IMR-90 (cell line): ENCODE measurements around the gene TRAF4. TPM values are rescaled to one million over a fixed set of nuclear protein-coding genes. Genes with fewer than 3 reads are reported as not detected.

Experiments
- ATAC-seq: fragments of 200-7000 bp; cut with Tn5 transposase; 2 replicates; pipeline ENCODE4 v1.9.1; 2020; ENCODE audit warnings: low read depth, mild to moderate bottlenecking, moderate library complexity
- BruUV-seq: library from RNA; stranded (reverse); fragments of 400-500 nt; replicated peaks from 2 replicates; lab custom pipeline; 2021; lab: Mats Ljungman, UMichigan
- CTCF ChIA-PET: fragments of 300-600 bp; formaldehyde crosslinking; extraction: SDS; loops from one replicate; lab custom pipeline; 2021; ENCODE audit warnings: antibody characterized with exemption; lab: Yijun Ruan, JAX
- POLR2A ChIA-PET: fragments of 300-600 bp; sonication (Branson Sonifier 250); formaldehyde crosslinking; loops from one replicate; lab custom pipeline; 2022; ENCODE audit warnings: antibody characterized with exemption; ENCODE audit not compliant: unreplicated experiment; lab: Charles Lee
- DNase-seq: peaks from one replicate; pipeline ENCODE4 v3.0.0; 2013
- H2AFZ ChIP-seq: replicated peaks from 2 replicates; pipeline ENCODE3; 2013; ENCODE audit warnings: low read length, mild to moderate bottlenecking; ENCODE audit not compliant: poor library complexity
- H2AK5ac ChIP-seq: 2 replicates; pipeline ENCODE4 v1.6.1; 2013; ENCODE audit warnings: low read depth, low read length, inconsistent platforms
- H2AK9ac ChIP-seq: replicated peaks from 2 replicates; pipeline ENCODE3; 2013; ENCODE audit warnings: mild to moderate bottlenecking, low read depth, low read length, moderate library complexity; ENCODE audit not compliant: poor library complexity
- H2BK120ac ChIP-seq: 2 replicates; pipeline ENCODE4 v1.6.1; 2013; ENCODE audit warnings: low read depth, low read length, inconsistent platforms
- H2BK15ac ChIP-seq: 3 replicates; pipeline ENCODE4 v1.6.1; 2013; ENCODE audit warnings: low read depth, low read length, inconsistent platforms
- H2BK20ac ChIP-seq: 2 replicates; pipeline ENCODE4 v1.6.1; 2013; ENCODE audit warnings: low read depth, mild to moderate bottlenecking, inconsistent platforms, low read length, moderate library complexity
- H2BK5ac ChIP-seq: 2 replicates; pipeline ENCODE4 v1.6.1; 2013; ENCODE audit warnings: mild to moderate bottlenecking, low read depth, low read length, inconsistent platforms; ENCODE audit not compliant: poor library complexity, severe bottlenecking
- H3K14ac ChIP-seq: replicated peaks from 2 replicates; pipeline ENCODE4 v1.6.1; 2013; ENCODE audit warnings: low read depth, low read length, inconsistent platforms
- H3K18ac ChIP-seq: 2 replicates; pipeline ENCODE4 v1.6.1; 2013; ENCODE audit warnings: low read depth, low read length, control low read depth
- H3K23ac ChIP-seq: 2 replicates; pipeline ENCODE4 v1.6.1; 2013; ENCODE audit warnings: low read depth, low read length, inconsistent platforms
- H3K27ac ChIP-seq: 2 replicates; pipeline ENCODE4 v1.5.1; 2013; ENCODE audit warnings: mild to moderate bottlenecking, control low read depth, low read length; ENCODE audit not compliant: insufficient read depth
- H3K27me3 ChIP-seq: 2 replicates; pipeline ENCODE4 v1.6.1; 2013; ENCODE audit warnings: low read length; ENCODE audit not compliant: control insufficient read depth, insufficient read depth
- H3K36me3 ChIP-seq: 2 replicates; pipeline ENCODE4 v1.6.1; 2013; ENCODE audit warnings: low read length, mixed read lengths; ENCODE audit not compliant: control insufficient read depth, insufficient read depth
- H3K4ac ChIP-seq: 2 replicates; pipeline ENCODE4 v1.6.1; 2013; ENCODE audit warnings: low read depth, low read length, inconsistent platforms
- H3K4me1 ChIP-seq: 2 replicates; pipeline ENCODE4 v1.6.1; 2013; ENCODE audit warnings: low read length, mixed read lengths; ENCODE audit not compliant: control insufficient read depth, insufficient read depth
- H3K4me2 ChIP-seq: 2 replicates; pipeline ENCODE4 v1.6.1; 2013; ENCODE audit warnings: low read depth, mild to moderate bottlenecking, control low read depth, low read length, moderate library complexity
- H3K4me3 ChIP-seq: 2 replicates; pipeline ENCODE4 v1.5.1; 2013; ENCODE audit warnings: low read depth, mild to moderate bottlenecking, control low read depth, low read length, moderate library complexity; ENCODE audit not compliant: insufficient read depth
- H3K56ac ChIP-seq: 2 replicates; pipeline ENCODE4 v1.6.1; 2013; ENCODE audit warnings: low read length, inconsistent platforms; ENCODE audit not compliant: insufficient read depth; ENCODE audit errors: extremely low read depth
- H3K79me1 ChIP-seq, 2 experiments: 2 replicates each; pipeline ENCODE4 v1.6.1; 2013; ENCODE audit warnings: low read length in 2 of 2, inconsistent platforms in 1 of 2, low read depth in 1 of 2
- H3K9ac ChIP-seq: 2 replicates; pipeline ENCODE4 v1.6.1; 2013; ENCODE audit warnings: low read depth, low read length, control low read depth
- H3K9me1 ChIP-seq: 2 replicates; pipeline ENCODE4 v1.6.1; 2013; ENCODE audit warnings: low read length, inconsistent platforms; ENCODE audit not compliant: insufficient read depth
- H3K9me3 ChIP-seq: 2 replicates; pipeline ENCODE4 v1.6.1; 2013; ENCODE audit warnings: low read length; ENCODE audit not compliant: control insufficient read depth, insufficient read depth
- H4K20me1 ChIP-seq: 2 replicates; pipeline ENCODE4 v1.6.1; 2013; ENCODE audit warnings: low read length, inconsistent platforms; ENCODE audit not compliant: insufficient read depth
- H4K5ac ChIP-seq: 2 replicates; pipeline ENCODE4 v1.6.1; 2013; ENCODE audit warnings: mild to moderate bottlenecking, low read depth, low read length, control low read depth
- H4K8ac ChIP-seq, 2 experiments: 2 replicates each; pipeline ENCODE4 v1.6.1; 2013; ENCODE audit warnings: low read depth in 2 of 2, low read length in 2 of 2, control low read depth in 1 of 2, inconsistent platforms in 1 of 2
- H4K91ac ChIP-seq: 2 replicates; pipeline ENCODE4 v1.6.1; 2013; ENCODE audit warnings: low read depth, low read length, inconsistent platforms; ENCODE audit not compliant: insufficient read depth
- BHLHE40 ChIP-seq: fragments of 150-350 bp; IDR thresholded peaks from 2 replicates; pipeline ENCODE4 v1.6.1; 2016; ENCODE audit warnings: mild to moderate bottlenecking, low read depth, low read length
- CEBPB ChIP-seq: IDR thresholded peaks from 2 replicates; pipeline ENCODE4 v1.6.1; 2012; ENCODE audit warnings: low read depth, low read length, improper control_type of control experiment
- CHD1 ChIP-seq: IDR thresholded peaks from 2 replicates; pipeline ENCODE4 v1.6.1; 2012; ENCODE audit warnings: low read depth, low read length, improper control_type of control experiment
- CTCF ChIP-seq: conservative IDR thresholded peaks from 2 replicates; pipeline ENCODE4 v1.5.1; 2012; ENCODE audit warnings: mild to moderate bottlenecking, low read depth, low read length, improper control_type of control experiment
- ELK1 ChIP-seq: fragments of 150-350 bp; IDR thresholded peaks from 2 replicates; pipeline ENCODE4 v1.6.1; 2016; ENCODE audit warnings: low read depth, mild to moderate bottlenecking, low read length, moderate library complexity, borderline replicate concordance
- FOS ChIP-seq: fragments of 150-350 bp; IDR thresholded peaks from 2 replicates; pipeline ENCODE4 v1.6.1; 2016; ENCODE audit warnings: low read depth, low read length
- MAFK ChIP-seq: IDR thresholded peaks from 2 replicates; pipeline ENCODE4 v1.6.1; 2012; ENCODE audit warnings: low read depth, low read length, improper control_type of control experiment
- MAZ ChIP-seq: IDR thresholded peaks from 2 replicates; pipeline ENCODE4 v1.6.1; 2012; ENCODE audit warnings: low read depth, mild to moderate bottlenecking, low read length, improper control_type of control experiment, moderate library complexity, borderline replicate concordance
- MXI1 ChIP-seq: IDR thresholded peaks from 2 replicates; pipeline ENCODE4 v1.6.1; 2012; ENCODE audit warnings: low read depth, mild to moderate bottlenecking, low read length, moderate library complexity, borderline replicate concordance
- NFE2L2 ChIP-seq: fragments of 150-350 bp; IDR thresholded peaks from 2 replicates; pipeline ENCODE4 v1.6.1; 2016; ENCODE audit warnings: low read depth, mild to moderate bottlenecking, low read length
- POLR2A ChIP-seq: IDR thresholded peaks from 2 replicates; pipeline ENCODE4 v1.6.1; 2012; ENCODE audit warnings: mild to moderate bottlenecking, low read depth, low read length
- RAD21 ChIP-seq: IDR thresholded peaks from 2 replicates; pipeline ENCODE4 v1.6.1; 2012; ENCODE audit warnings: low read length, improper control_type of control experiment
- RCOR1 ChIP-seq: IDR thresholded peaks from 2 replicates; pipeline ENCODE4 v1.6.1; 2012; ENCODE audit warnings: mild to moderate bottlenecking, low read length, improper control_type of control experiment; ENCODE audit not compliant: insufficient replicate concordance
- RFX5 ChIP-seq: IDR thresholded peaks from 2 replicates; pipeline ENCODE4 v1.8.0; 2012; ENCODE audit warnings: low read depth, mild to moderate bottlenecking, low read length, moderate library complexity
- SMC3 ChIP-seq: fragments of 150-350 bp; IDR thresholded peaks from 2 replicates; pipeline ENCODE4 v1.6.1; 2016; ENCODE audit warnings: low read depth, mild to moderate bottlenecking, antibody characterized with exemption, low read length, moderate library complexity
- USF2 ChIP-seq: fragments of 150-350 bp; IDR thresholded peaks from 2 replicates; pipeline ENCODE4 v1.6.1; 2017; ENCODE audit warnings: mild to moderate bottlenecking, antibody characterized with exemption, low read length, low read depth
- WGBS, 2 experiments: methylation state at CpG; one replicate each; pipeline versions ENCODE4 v1.1.5 to v1.1.7; 2013; ENCODE audit warnings: missing lambda C conversion rate in 2 of 2; ENCODE audit not compliant: insufficient read length in 1 of 2; ENCODE audit errors: extremely low coverage in 2 of 2; 5-methylcytosine and 5-hydroxymethylcytosine counted together
- dilution Hi-C: fragments of 300-500 bp; cut with HindIII; formaldehyde crosslinking; loops from one replicate; pipeline ENCODE4 v1.14.3; 2018; ENCODE audit warnings: low sequenced_read_pairs; ENCODE audit not compliant: unreplicated experiment
- in situ Hi-C: fragments of 300-500 bp; cut with MboI; formaldehyde crosslinking; loops from 3 replicates; pipeline ENCODE4 v1.14.3; 2019; ENCODE audit warnings: low sequenced_read_pairs, inconsistent platforms, mixed read lengths
- intact Hi-C: fragments of 100-400 bp; cut with micrococcal nuclease; formaldehyde crosslinking; loops from 2 replicates; pipeline ENCODE4 v1.10.0; 2022
- polyA plus RNA-seq, 3 experiments: library from polyadenylated mRNA; depleted of rRNA; stranded (reverse); fragments of >200 nt; gene quantifications; 2 replicates each; pipeline ENCODE4 v1.2.3, GENCODE V29; 2012; ENCODE audit warnings: low replicate concordance in 1 of 3
- total RNA-seq: library from RNA; depleted of rRNA; stranded (reverse); fragments of >200 nt; gene quantifications from 2 replicates; pipeline ENCODE4 v1.2.3, GENCODE V29; 2012

Gene TRAF4
- total and polyA plus RNA-seq, 2 of the 4 experiments (the other 2 are of a cell fraction): 36.9 to 63.2 TPM

- Histone ChIP-seq H2AK5ac (no peak overlapping the region), H3K79me1 (peaks cover 0 to 2% of the 10 kb centered on the region in 2 experiments; a peak in 1 of 4 replicates), H3K56ac (no peak overlapping the region), H2BK5ac (no peak overlapping the region), H3K4me2 (no peak overlapping the region), H2BK120ac (no peak overlapping the region), H3K36me3 (no peaks in the 10 kb centered on the region), H4K20me1 (no peaks in the 10 kb centered on the region), H3K18ac (no peak overlapping the region), H3K4ac (no peak overlapping the region), H3K27ac (no peak overlapping the region), H2AFZ (peak overlapping the region; percentile 43), H3K23ac (no peak overlapping the region), H3K9ac (no peak overlapping the region), H3K9me1 (no peaks in the 10 kb centered on the region), H3K14ac (no peak overlapping the region), H2BK15ac (no peak overlapping the region), H3K4me3 (no peak overlapping the region), H3K27me3 (no peaks in the 10 kb centered on the region), H2AK9ac (no peak overlapping the region), H4K91ac (no peak overlapping the region), H4K8ac (no peak overlapping the region), H3K4me1 (0 out of 2 replicates have a peak, but pooled peaks cover 2% of the 10 kb centered on the region), H4K5ac (no peak overlapping the region), H3K9me3 (no peaks in the 10 kb centered on the region), H2BK20ac (no peak overlapping the region)
- dilution Hi-C loops (no loop called here), intact Hi-C loops (no loop called here), in situ Hi-C loops (loop anchor here (10.0 kb wide), 1 partner anchor 370 kb away; no protein-coding TSS in a partner anchor)
- ChIA-PET CTCF (interaction anchor here (1.5 kb wide), 1 partner anchor 8 kb away, joined by 5 read pairs; no protein-coding TSS in a partner anchor), POLR2A (no interaction called here)
- no TSS peak for BruUV-seq
- TF ChIP-seq FOS: no peak
- TF ChIP-seq MXI1: no peak
- no peak for TF ChIP-seq MAZ
- no peak for TF ChIP-seq RFX5
- no peak for TF ChIP-seq ELK1
- TF ChIP-seq MAFK: no peak
- TF ChIP-seq NFE2L2: no peak
- no peak for TF ChIP-seq POLR2A
- no peak for TF ChIP-seq USF2
- no peak for TF ChIP-seq SMC3
- no peak for TF ChIP-seq RCOR1
- no peak for TF ChIP-seq BHLHE40
- TF ChIP-seq RAD21: no peak
- no peak for TF ChIP-seq CEBPB
- TF ChIP-seq CHD1: no peak
- TF ChIP-seq CTCF: no peak
- no CpG with 5 or more reads among the region's 10 CpGs for WGBS, 2 experiments
- DNase-seq (no peak), ATAC-seq (no peak)
Measured at GRCh38 chr17:28734712-28735241, 9.0 kb upstream of the TRAF4 start.
